Body of pancreas (tissue), 4 donors: ENCODE data around the gene KCNQ4.

Experiments
- POLR2A ChIP-seq, 3 donors: fragments of 450-650 bp; IDR thresholded peaks; one replicate each; pipeline ENCODE4 v1.6.1; 2016; ENCODE audit warnings: antibody characterized with exemption in 3 of 3, mild to moderate bottlenecking in 2 of 3
- TF ChIP-seq, protein P1 (sequence below), 7 experiments: fragments of 450-650 bp in 4 of 7; fragments of 200-600 bp in 3 of 7; sonication (generic) in 3 of 7; IDR thresholded peaks; one replicate each; pipeline ENCODE4 v1.5.1; 2016 to 2019; ENCODE audit warnings: antibody characterized with exemption in 7 of 7

DNA sequence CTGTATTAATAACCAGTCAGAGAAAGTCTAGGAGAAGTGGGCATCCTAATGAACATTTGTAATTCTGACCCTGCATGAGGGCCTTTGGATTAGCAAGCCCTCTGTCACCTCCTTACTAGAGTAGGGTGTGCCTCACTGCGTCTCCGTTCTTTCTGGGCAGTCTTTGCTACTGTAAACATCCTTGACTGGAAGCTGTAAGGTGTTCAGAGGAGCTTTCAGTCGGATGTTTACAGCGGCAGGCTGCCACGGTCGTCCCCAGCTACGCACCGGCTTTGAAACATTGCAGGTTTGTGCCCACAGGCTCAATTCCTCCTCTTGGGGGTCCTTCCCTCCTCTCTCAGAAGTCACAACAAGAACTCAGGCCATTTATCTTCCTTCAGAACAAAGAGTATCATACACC lies 29.4 kb upstream of the KCNQ4 start:
- TF ChIP-seq, protein P1, sequence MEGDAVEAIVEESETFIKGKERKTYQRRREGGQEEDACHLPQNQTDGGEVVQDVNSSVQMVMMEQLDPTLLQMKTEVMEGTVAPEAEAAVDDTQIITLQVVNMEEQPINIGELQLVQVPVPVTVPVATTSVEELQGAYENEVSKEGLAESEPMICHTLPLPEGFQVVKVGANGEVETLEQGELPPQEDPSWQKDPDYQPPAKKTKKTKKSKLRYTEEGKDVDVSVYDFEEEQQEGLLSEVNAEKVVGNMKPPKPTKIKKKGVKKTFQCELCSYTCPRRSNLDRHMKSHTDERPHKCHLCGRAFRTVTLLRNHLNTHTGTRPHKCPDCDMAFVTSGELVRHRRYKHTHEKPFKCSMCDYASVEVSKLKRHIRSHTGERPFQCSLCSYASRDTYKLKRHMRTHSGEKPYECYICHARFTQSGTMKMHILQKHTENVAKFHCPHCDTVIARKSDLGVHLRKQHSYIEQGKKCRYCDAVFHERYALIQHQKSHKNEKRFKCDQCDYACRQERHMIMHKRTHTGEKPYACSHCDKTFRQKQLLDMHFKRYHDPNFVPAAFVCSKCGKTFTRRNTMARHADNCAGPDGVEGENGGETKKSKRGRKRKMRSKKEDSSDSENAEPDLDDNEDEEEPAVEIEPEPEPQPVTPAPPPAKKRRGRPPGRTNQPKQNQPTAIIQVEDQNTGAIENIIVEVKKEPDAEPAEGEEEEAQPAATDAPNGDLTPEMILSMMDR (IDR thresholded peaks at IDR 0.05) = no peak
- TF ChIP-seq POLR2A (IDR thresholded peaks at IDR 0.05) = no peak
